GM23338 (cell line): ENCODE measurements around the gene STRA6. TPM values are rescaled to one million over a fixed set of nuclear protein-coding genes. Genes with fewer than 3 reads are reported as not detected.

Experiments used
- ATAC-seq: fragments of 200-7000 bp; cut with Tn5 transposase; 3 replicates; pipeline ENCODE4 v1.9.1; 2020
- DNase-seq: peaks from one replicate; pipeline ENCODE4 v3.0.0-alpha.2; 2015; ENCODE audit warnings: low spot score
- H2AFZ ChIP-seq: fragments of 200-600 bp; sonication (generic); 2 replicates; pipeline ENCODE4 v1.8.0; 2016; ENCODE audit warnings: antibody characterized with exemption, mild to moderate bottlenecking, moderate library complexity
- H3F3A ChIP-seq: fragments of 200-600 bp; sonication (generic); replicated peaks from 2 replicates; pipeline ENCODE4 v1.8.0; 2017; ENCODE audit warnings: antibody characterized with exemption, mixed run types, low read depth
- H3K27ac ChIP-seq: fragments of 200-600 bp; sonication (generic); 2 replicates; pipeline ENCODE4 v1.6.1; 2016; ENCODE audit warnings: low read depth
- H3K27me3 ChIP-seq: fragments of 200-600 bp; sonication (generic); 2 replicates; pipeline ENCODE4 v1.8.0; 2016; ENCODE audit warnings: mild to moderate bottlenecking, mixed run types, moderate library complexity; ENCODE audit not compliant: insufficient read depth
- H3K36me3 ChIP-seq: fragments of 200-600 bp; sonication (generic); 2 replicates; pipeline ENCODE4 v1.8.0; 2016; ENCODE audit warnings: mild to moderate bottlenecking; ENCODE audit not compliant: insufficient read depth
- H3K4me1 ChIP-seq: fragments of 200-600 bp; sonication (generic); 2 replicates; pipeline ENCODE4 v1.8.0; 2016; ENCODE audit warnings: mild to moderate bottlenecking, moderate library complexity; ENCODE audit not compliant: insufficient read depth
- H3K4me2 ChIP-seq: fragments of 200-600 bp; sonication (generic); 2 replicates; pipeline ENCODE4 v1.7.1; 2017; ENCODE audit warnings: mixed run types
- H3K4me3 ChIP-seq: fragments of 200-600 bp; sonication (generic); 2 replicates; pipeline ENCODE4 v1.6.1; 2016; ENCODE audit warnings: mixed run types
- H3K79me2 ChIP-seq: fragments of 200-600 bp; sonication (generic); replicated peaks from 2 replicates; pipeline ENCODE4 v1.8.0; 2017; ENCODE audit warnings: mild to moderate bottlenecking; ENCODE audit not compliant: insufficient read depth
- H3K9me2 ChIP-seq: fragments of 200-600 bp; sonication (generic); 2 replicates; pipeline ENCODE4 v1.8.0; 2017; ENCODE audit not compliant: insufficient read depth
- H4K20me1 ChIP-seq: fragments of 200-600 bp; sonication (generic); replicated peaks from 2 replicates; pipeline ENCODE4 v1.8.0; 2017; ENCODE audit warnings: mild to moderate bottlenecking; ENCODE audit not compliant: insufficient read depth
- H3K27ac Mint-ChIP-seq: 2 replicates; pipeline ENCODE4 v1.8.0; 2020; ENCODE audit warnings: inconsistent platforms, mild to moderate bottlenecking, moderate library complexity, mixed read lengths
- H3K27me3 Mint-ChIP-seq: 3 replicates; pipeline ENCODE4 v1.8.0; 2022; ENCODE audit warnings: low read depth, mild to moderate bottlenecking, moderate library complexity, mixed read lengths, inconsistent platforms; ENCODE audit not compliant: insufficient read depth, poor library complexity
- H3K36me3 Mint-ChIP-seq: 3 replicates; pipeline ENCODE4 v1.8.0; 2021; ENCODE audit warnings: low read depth, mild to moderate bottlenecking, inconsistent platforms, moderate library complexity, mixed read lengths
- H3K4me1 Mint-ChIP-seq: 3 replicates; pipeline ENCODE4 v1.8.0; 2020; ENCODE audit warnings: mild to moderate bottlenecking, inconsistent platforms, mixed read lengths
- H3K4me3 Mint-ChIP-seq: 3 replicates; pipeline ENCODE4 v1.8.0; 2021; ENCODE audit warnings: moderate library complexity, mild to moderate bottlenecking, inconsistent platforms, mixed read lengths
- H3K9me3 Mint-ChIP-seq: 3 replicates; pipeline ENCODE4 v1.8.0; 2020; ENCODE audit warnings: moderate library complexity, mild to moderate bottlenecking, inconsistent platforms, mixed read lengths
- CREB1 ChIP-seq: fragments of 250-450 bp; sonication (Bioruptor Pico); IDR thresholded peaks from 2 replicates; pipeline ENCODE4 v1.5.0; 2020; ENCODE audit warnings: low read depth, mild to moderate bottlenecking, moderate library complexity
- EZH2 ChIP-seq: fragments of 200-600 bp; sonication (generic); IDR thresholded peaks from one replicate; pipeline ENCODE4 v1.8.0; 2017; ENCODE audit warnings: antibody characterized with exemption, mild to moderate bottlenecking, low read depth; ENCODE audit not compliant: unreplicated experiment
- JUNB ChIP-seq: IDR thresholded peaks from one replicate; pipeline ENCODE4 v1.6.1; 2016; ENCODE audit warnings: antibody characterized with exemption; ENCODE audit not compliant: unreplicated experiment
- POLR2AphosphoS5 ChIP-seq: IDR thresholded peaks from 2 replicates; pipeline ENCODE4 v1.6.1; 2016; ENCODE audit warnings: antibody characterized with exemption, low read depth
- REST ChIP-seq: IDR thresholded peaks from one replicate; pipeline ENCODE4 v1.6.1; 2018; ENCODE audit warnings: antibody characterized with exemption; ENCODE audit not compliant: unreplicated experiment
- STAT1 ChIP-seq: IDR thresholded peaks from one replicate; pipeline ENCODE4 v1.6.1; 2016; ENCODE audit warnings: antibody characterized with exemption; ENCODE audit not compliant: unreplicated experiment
- ZNF114 ChIP-seq: fragments of 250-450 bp; sonication (Bioruptor Pico); IDR thresholded peaks from 2 replicates; pipeline ENCODE4 v1.5.0; 2020; ENCODE audit warnings: mild to moderate bottlenecking, moderate library complexity
- ZNF331 ChIP-seq: fragments of 250-450 bp; sonication (Bioruptor Pico); IDR thresholded peaks from 2 replicates; pipeline ENCODE4 v1.5.0; 2020; ENCODE audit warnings: low read depth, mild to moderate bottlenecking, moderate library complexity
- ZNF462 ChIP-seq: fragments of 250-450 bp; sonication (Bioruptor Pico); IDR thresholded peaks from 2 replicates; pipeline ENCODE4 v1.5.0; 2020; ENCODE audit warnings: mild to moderate bottlenecking, moderate library complexity
- polyA plus RNA-seq: library from polyadenylated mRNA; unstranded; fragments of >200 nt; fragmentation: Nextera tagmentation; extraction: Ambion mirVana; gene quantifications from 2 replicates; pipeline ENCODE4 v1.2.1, GENCODE V29; 2016
- total RNA-seq: library from RNA; depleted of rRNA; stranded (reverse); fragments of >200 nt; shearing (Covaris generic); gene quantifications from 2 replicates; pipeline ENCODE4 v1.2.3, GENCODE V29; 2014

The STRA6 gene
- total and polyA plus RNA-seq, 2 experiments from 2014 or later, result 8.2 to 9.9 TPM

- Mint-ChIP-seq H3K27me3 (peaks cover 75% of the 10 kb centered on the region), H3K4me1 (peaks cover 68% of the 10 kb centered on the region), H3K9me3 (peaks cover 6% of the 10 kb centered on the region; the same call in 2 of the 3 replicates), H3K4me3 (peak overlapping the region; percentile 73), H3K27ac (no peak overlapping the region), H3K36me3 (no peaks in the 10 kb centered on the region; the same call in 2 of the 3 replicates)
- H3K4me2 ChIP-seq, result peak overlapping the region; percentile 91
- peak overlapping the region; percentile 81 for H2AFZ ChIP-seq
- peak overlapping the region; percentile 58 for H3K4me3 ChIP-seq
- no peaks in the 10 kb centered on the region for H3K9me2 ChIP-seq
- H3K27me3 ChIP-seq, result peaks cover 76% of the 10 kb centered on the region
- H3K4me1 ChIP-seq, result peaks cover 63% of the 10 kb centered on the region
- H3F3A ChIP-seq, result peaks cover 12% of the 10 kb centered on the region
- H4K20me1 ChIP-seq, result no peaks in the 10 kb centered on the region
- no peak for TF ChIP-seq CREB1 (CRISPR knock-in tag)
- TF ChIP-seq POLR2AphosphoS5, result no peak
- no peak for TF ChIP-seq STAT1
- TF ChIP-seq EZH2, result peak; percentile 76
- H3K36me3 ChIP-seq, result no peaks in the 10 kb centered on the region
- ATAC-seq (no peak), DNase-seq (no peak)
- H3K27ac ChIP-seq, result no peak overlapping the region
- H3K79me2 ChIP-seq, result no peaks in the 10 kb centered on the region
These were observed 65.6 kb downstream of the STRA6 start for GRCh38 chr15:74136814-74137536.

- H3F3A ChIP-seq, result peaks cover 14% of the 10 kb centered on the region
- H2AFZ ChIP-seq, result peak overlapping the region; percentile 81
- peaks cover 81% of the 10 kb centered on the region for H3K27me3 ChIP-seq
- Mint-ChIP-seq H3K4me3 (peak overlapping the region; percentile 73), H3K36me3 (no peaks in the 10 kb centered on the region; the same call in 2 of the 3 replicates), H3K27ac (no peak overlapping the region), H3K4me1 (peaks cover 68% of the 10 kb centered on the region), H3K27me3 (peaks cover 80% of the 10 kb centered on the region), H3K9me3 (peaks cover 6% of the 10 kb centered on the region; the same call in 2 of the 3 replicates)
- H3K4me3 ChIP-seq, result peak overlapping the region; percentile 58
- no peak for TF ChIP-seq REST
- no peak for TF ChIP-seq ZNF114
- TF ChIP-seq POLR2AphosphoS5, result no peak
- no peak for TF ChIP-seq CREB1 (CRISPR knock-in tag)
- TF ChIP-seq STAT1, result no peak
- TF ChIP-seq JUNB, result no peak
- no peak for TF ChIP-seq ZNF462 (CRISPR knock-in tag)
- TF ChIP-seq ZNF331 (CRISPR knock-in tag), result no peak
- peaks cover 63% of the 10 kb centered on the region for H3K4me1 ChIP-seq
- H3K4me2 ChIP-seq, result peak overlapping the region; percentile 91
- H3K79me2 ChIP-seq, result no peaks in the 10 kb centered on the region
- no peaks in the 10 kb centered on the region for H3K9me2 ChIP-seq
- H3K36me3 ChIP-seq, result no peaks in the 10 kb centered on the region
- ATAC-seq, result peak; percentile 1; the same call in 2 of the 3 replicates
- peak; percentile 38 for DNase-seq
- no peaks in the 10 kb centered on the region for H4K20me1 ChIP-seq
- H3K27ac ChIP-seq, result no peak overlapping the region
These were observed 66.1 kb downstream of the STRA6 start for GRCh38 chr15:74136540-74136813.
